HEK293T (cell line): ENCODE measurements around the gene NPFF.
A peak's percentile ranks its signal among the peaks of the same experiment; 100 is the strongest.

Experiments used
- CTCF ChIA-PET: fragments of 350-600 bp; formaldehyde crosslinking; extraction: SDS; loops from one replicate; lab custom pipeline; 2021; ENCODE audit warnings: antibody characterized with exemption, inconsistent platforms; lab: Yijun Ruan, JAX
- POLR2A ChIA-PET: fragments of 350-600 bp; formaldehyde crosslinking; extraction: SDS; loops from one replicate; lab custom pipeline; 2020; ENCODE audit warnings: antibody characterized with exemption, inconsistent platforms; lab: Yijun Ruan, JAX
- DNase-seq: peaks from one replicate; pipeline ENCODE4 v3.0.0; 2012; ENCODE audit warnings: mixed read lengths; ENCODE audit errors: extremely low spot score
- ARNT ChIP-seq: fragments of 450-650 bp; IDR thresholded peaks from 2 replicates; pipeline ENCODE4 v1.6.1; 2017; ENCODE audit warnings: mild to moderate bottlenecking
- BHLHE40 ChIP-seq: fragments of 450-650 bp; IDR thresholded peaks from 2 replicates; pipeline ENCODE4 v1.6.1; 2016; ENCODE audit warnings: mild to moderate bottlenecking, moderate library complexity, borderline replicate concordance
- CTBP1 ChIP-seq: fragments of 450-650 bp; IDR thresholded peaks from 2 replicates; pipeline ENCODE4 v1.6.1; 2016; ENCODE audit warnings: borderline replicate concordance
- ELF4 ChIP-seq: fragments of 450-650 bp; IDR thresholded peaks from 2 replicates; pipeline ENCODE4 v1.6.1; 2017; ENCODE audit warnings: antibody characterized with exemption
- FOXA1 ChIP-seq: fragments of 450-650 bp; IDR thresholded peaks from 2 replicates; pipeline ENCODE4 v1.6.1; 2016; ENCODE audit warnings: mild to moderate bottlenecking
- FOXK2 ChIP-seq: fragments of 450-650 bp; IDR thresholded peaks from 2 replicates; pipeline ENCODE4 v1.6.1; 2016; ENCODE audit warnings: mild to moderate bottlenecking
- FOXM1 ChIP-seq: fragments of 450-650 bp; IDR thresholded peaks from 2 replicates; pipeline ENCODE4 v1.6.1; 2017; ENCODE audit warnings: mild to moderate bottlenecking, borderline replicate concordance
- HDGF ChIP-seq: fragments of 450-650 bp; IDR thresholded peaks from 2 replicates; pipeline ENCODE4 v1.6.1; 2017; ENCODE audit warnings: antibody characterized with exemption, borderline replicate concordance
- L3MBTL2 ChIP-seq: fragments of 450-650 bp; conservative IDR thresholded peaks from 2 replicates; pipeline ENCODE4 v1.6.1; 2016; ENCODE audit warnings: mild to moderate bottlenecking
- LEF1 ChIP-seq: fragments of 450-650 bp; IDR thresholded peaks from 2 replicates; pipeline ENCODE4 v1.6.1; 2017; ENCODE audit warnings: mild to moderate bottlenecking, borderline replicate concordance
- PKNOX1 ChIP-seq: fragments of 450-650 bp; IDR thresholded peaks from 2 replicates; pipeline ENCODE4 v1.6.1; 2016
- SP1 ChIP-seq: fragments of 450-650 bp; IDR thresholded peaks from 2 replicates; pipeline ENCODE4 v1.6.1; 2017
- SUZ12 ChIP-seq: fragments of 450-650 bp; IDR thresholded peaks from 2 replicates; pipeline ENCODE4 v1.6.1; 2016; ENCODE audit warnings: mild to moderate bottlenecking
- TARDBP ChIP-seq: fragments of 450-650 bp; IDR thresholded peaks from 2 replicates; pipeline ENCODE4 v1.6.1; 2016
- ZNF384 ChIP-seq: fragments of 450-650 bp; IDR thresholded peaks from 2 replicates; pipeline ENCODE4 v1.6.1; 2016

The NPFF gene

GRCh38 chr12:53493610-53494391, 13.5 kb downstream of the NPFF start:
- DNase-seq: no peak
- ChIA-PET POLR2A (interaction anchor here (0.8 to 3.4 kb wide), 6 partner anchors 11 to 226 kb away, joined by 3 to 19 read pairs (median 4); partner anchors contain the start of genes AAAS and ESPL1), CTCF (interaction anchor here (1.3 to 1.5 kb wide), 2 partner anchors 15 to 172 kb away, joined by 5 to 7 read pairs; partner anchors contain the start of gene AAAS)
- no peak for TF ChIP-seq FOXK2
- no peak for TF ChIP-seq TARDBP
- no peak for TF ChIP-seq FOXA1
- no peak for TF ChIP-seq ARNT
- no peak for TF ChIP-seq LEF1
- TF ChIP-seq BHLHE40: no peak
- no peak for TF ChIP-seq SUZ12
- no peak for TF ChIP-seq ELF4

- ChIA-PET CTCF (interaction anchor here (1.2 to 1.5 kb wide), 3 partner anchors 16 to 172 kb away, joined by 5 to 7 read pairs (median 6); partner anchors contain the start of gene AAAS), POLR2A (interaction anchor here (0.9 to 3.4 kb wide), 8 partner anchors 8 to 172 kb away, joined by 3 to 26 read pairs (median 4); partner anchors contain the start of genes AAAS, SP1 and TARBP2)
- peak; percentile 90 for DNase-seq
- TF ChIP-seq L3MBTL2: peak; percentile 77
- no peak for TF ChIP-seq PKNOX1
Measured at GRCh38 chr12:53492830-53493609, 14.3 kb downstream of the NPFF start.

- DNase-seq: no peak
- ChIA-PET POLR2A (interaction anchor here (0.9 to 3.4 kb wide), 5 partner anchors 9 to 171 kb away, joined by 3 to 26 read pairs (median 4); partner anchors contain the start of genes SP1 and TARBP2), CTCF (interaction anchor here (0.7 to 1.9 kb wide), 3 partner anchors 15 to 19 kb away, joined by 6 to 8 read pairs (median 6); no protein-coding TSS in a partner anchor)
- no peak; the same call in 1 of the 2 replicates for TF ChIP-seq ZNF384
- no peak for TF ChIP-seq ELF4
Measured at GRCh38 chr12:53492188-53492587, 15.1 kb downstream of the NPFF start.

- no peak for TF ChIP-seq PKNOX1
- no peak for TF ChIP-seq BHLHE40
- no peak for TF ChIP-seq FOXA1
- no peak for DNase-seq
- ChIA-PET POLR2A (interaction anchor here (0.6 to 2.6 kb wide), 4 partner anchors 10 to 419 kb away, joined by 3 to 14 read pairs (median 4); partner anchors contain the start of genes MAP3K12 and TARBP2), CTCF (no interaction called here)
Measured at GRCh38 chr12:53489242-53489864, 17.9 kb downstream of the NPFF start.

- ChIA-PET POLR2A (interaction anchor here (1.2 kb wide), 1 partner anchor 14 kb away, joined by 5 read pairs; the partner anchor contains the start of gene TARBP2), CTCF (no interaction called here)
- no peak for DNase-seq
- TF ChIP-seq LEF1 (no peak), HDGF (no peak), ARNT (no peak), BHLHE40 (no peak), CTBP1 (no peak), FOXA1 (no peak), FOXM1 (no peak), ZNF384 (no peak)
Measured at GRCh38 chr12:53486736-53487487, 20.4 kb downstream of the NPFF start.

- no peak for TF ChIP-seq PKNOX1
- TF ChIP-seq SP1: no peak
- no peak for TF ChIP-seq L3MBTL2
- no peak for TF ChIP-seq ELF4
- TF ChIP-seq ARNT: no peak
- no peak for TF ChIP-seq TARDBP
- ChIA-PET POLR2A (interaction anchor here (1.2 kb wide), 1 partner anchor 15 kb away, joined by 5 read pairs; the partner anchor contains the start of gene TARBP2), CTCF (no interaction called here)
- DNase-seq: no peak
Measured at GRCh38 chr12:53485955-53486735, 21.1 kb downstream of the NPFF start.
